ENCODE data around the gene ZNF813.

- no peak for TF ChIP-seq CTCF (conservative IDR thresholded peaks at IDR 0.05)
- TF ChIP-seq EZH2 (IDR thresholded peaks at IDR 0.05; ENCODE audit: low read depth): no peak
Observed at GRCh38 chr19:53540091-53540490, 72.6 kb downstream of the ZNF813 start.

Measured in PC-9 (cell line).